Tibial nerve (tissue), 4 donors: ENCODE data around the gene PHETA1.

Experiments used
- CTCF ChIP-seq, 5 experiments: fragments of 200-600 bp in 3 of 5; fragments of 450-650 bp in 2 of 5; sonication (generic) in 3 of 5; IDR thresholded peaks; one replicate each; pipeline ENCODE4 v1.5.1; 2016 to 2019; ENCODE audit warnings: antibody characterized with exemption in 5 of 5, mild to moderate bottlenecking in 3 of 5, moderate library complexity in 2 of 5
- EP300 ChIP-seq, 2 donors: sonication (generic); formaldehyde crosslinking; IDR thresholded peaks; one replicate each; pipeline ENCODE4 v1.6.1; 2017; ENCODE audit warnings: antibody characterized with exemption in 2 of 2, mild to moderate bottlenecking in 1 of 2
- POLR2A ChIP-seq, 2 donors: fragments of 450-650 bp; IDR thresholded peaks; one replicate each; pipeline ENCODE4 v1.6.1; 2017; ENCODE audit warnings: antibody characterized with exemption in 2 of 2, mild to moderate bottlenecking in 2 of 2, moderate library complexity in 2 of 2

GRCh38 chr12:111412830-111413441, 44.0 kb upstream of the PHETA1 start:
- TF ChIP-seq EP300 (IDR thresholded peaks at IDR 0.05), result no peak
- TF ChIP-seq CTCF (IDR thresholded peaks at IDR 0.05), result no peak
- TF ChIP-seq POLR2A (IDR thresholded peaks at IDR 0.05), result no peak
